HG03039 (cell line): ENCODE measurements around the gene SYNPO2.
A peak's percentile ranks its signal among the peaks of the same experiment; 100 is the strongest.

Experiments
- ATAC-seq: cut with Tn5 transposase; IDR thresholded peaks from one replicate; pipeline ENCODE4 v1.9.1; 2021; ENCODE audit warnings: mild to moderate bottlenecking, moderate library complexity; ENCODE audit not compliant: unreplicated experiment

The SYNPO2 gene, protein sequence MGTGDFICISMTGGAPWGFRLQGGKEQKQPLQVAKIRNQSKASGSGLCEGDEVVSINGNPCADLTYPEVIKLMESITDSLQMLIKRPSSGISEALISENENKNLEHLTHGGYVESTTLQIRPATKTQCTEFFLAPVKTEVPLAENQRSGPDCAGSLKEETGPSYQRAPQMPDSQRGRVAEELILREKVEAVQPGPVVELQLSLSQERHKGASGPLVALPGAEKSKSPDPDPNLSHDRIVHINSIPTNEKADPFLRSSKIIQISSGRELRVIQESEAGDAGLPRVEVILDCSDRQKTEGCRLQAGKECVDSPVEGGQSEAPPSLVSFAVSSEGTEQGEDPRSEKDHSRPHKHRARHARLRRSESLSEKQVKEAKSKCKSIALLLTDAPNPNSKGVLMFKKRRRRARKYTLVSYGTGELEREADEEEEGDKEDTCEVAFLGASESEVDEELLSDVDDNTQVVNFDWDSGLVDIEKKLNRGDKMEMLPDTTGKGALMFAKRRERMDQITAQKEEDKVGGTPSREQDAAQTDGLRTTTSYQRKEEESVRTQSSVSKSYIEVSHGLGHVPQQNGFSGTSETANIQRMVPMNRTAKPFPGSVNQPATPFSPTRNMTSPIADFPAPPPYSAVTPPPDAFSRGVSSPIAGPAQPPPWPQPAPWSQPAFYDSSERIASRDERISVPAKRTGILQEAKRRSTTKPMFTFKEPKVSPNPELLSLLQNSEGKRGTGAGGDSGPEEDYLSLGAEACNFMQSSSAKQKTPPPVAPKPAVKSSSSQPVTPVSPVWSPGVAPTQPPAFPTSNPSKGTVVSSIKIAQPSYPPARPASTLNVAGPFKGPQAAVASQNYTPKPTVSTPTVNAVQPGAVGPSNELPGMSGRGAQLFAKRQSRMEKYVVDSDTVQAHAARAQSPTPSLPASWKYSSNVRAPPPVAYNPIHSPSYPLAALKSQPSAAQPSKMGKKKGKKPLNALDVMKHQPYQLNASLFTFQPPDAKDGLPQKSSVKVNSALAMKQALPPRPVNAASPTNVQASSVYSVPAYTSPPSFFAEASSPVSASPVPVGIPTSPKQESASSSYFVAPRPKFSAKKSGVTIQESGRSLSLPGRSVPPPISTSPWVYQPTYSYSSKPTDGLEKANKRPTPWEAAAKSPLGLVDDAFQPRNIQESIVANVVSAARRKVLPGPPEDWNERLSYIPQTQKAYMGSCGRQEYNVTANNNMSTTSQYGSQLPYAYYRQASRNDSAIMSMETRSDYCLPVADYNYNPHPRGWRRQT

DNA sequence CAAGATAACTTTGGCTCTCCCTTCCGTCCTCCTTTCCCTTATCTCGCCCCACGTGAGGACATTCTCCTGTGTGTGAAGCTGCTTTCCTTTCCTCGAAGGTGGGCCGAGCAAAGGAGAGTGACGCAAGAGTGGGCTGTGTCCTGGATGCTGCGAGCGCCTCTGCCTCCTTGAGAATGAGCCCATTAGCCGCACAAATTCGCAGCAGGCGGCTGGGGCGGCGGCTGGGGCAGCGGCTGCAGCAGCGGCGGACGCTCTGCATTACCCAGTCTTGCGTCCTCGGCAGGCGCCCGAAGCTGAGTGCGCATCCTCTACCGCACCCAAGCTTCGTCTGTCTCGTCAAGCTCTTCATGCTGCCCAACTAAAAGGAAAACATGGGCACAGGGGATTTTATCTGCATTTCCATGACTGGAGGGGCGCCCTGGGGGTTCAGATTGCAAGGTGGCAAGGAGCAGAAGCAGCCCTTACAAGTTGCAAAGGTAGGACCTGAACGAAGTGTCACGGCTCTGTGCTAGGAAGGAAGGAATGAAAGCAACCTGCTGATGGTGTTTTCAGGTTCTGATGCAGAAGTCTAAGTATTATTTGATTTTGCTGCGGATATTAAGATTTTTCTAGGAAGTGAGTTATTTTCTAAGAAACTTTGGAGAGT lies at the start of gene SYNPO2:
TSS of gene SYNPO2 (plus strand) at position 189 of the 646 bp plus-strand sequence. CDS start at position 372, 183 bp downstream.
- peak; percentile 84 for ATAC-seq

DNA sequence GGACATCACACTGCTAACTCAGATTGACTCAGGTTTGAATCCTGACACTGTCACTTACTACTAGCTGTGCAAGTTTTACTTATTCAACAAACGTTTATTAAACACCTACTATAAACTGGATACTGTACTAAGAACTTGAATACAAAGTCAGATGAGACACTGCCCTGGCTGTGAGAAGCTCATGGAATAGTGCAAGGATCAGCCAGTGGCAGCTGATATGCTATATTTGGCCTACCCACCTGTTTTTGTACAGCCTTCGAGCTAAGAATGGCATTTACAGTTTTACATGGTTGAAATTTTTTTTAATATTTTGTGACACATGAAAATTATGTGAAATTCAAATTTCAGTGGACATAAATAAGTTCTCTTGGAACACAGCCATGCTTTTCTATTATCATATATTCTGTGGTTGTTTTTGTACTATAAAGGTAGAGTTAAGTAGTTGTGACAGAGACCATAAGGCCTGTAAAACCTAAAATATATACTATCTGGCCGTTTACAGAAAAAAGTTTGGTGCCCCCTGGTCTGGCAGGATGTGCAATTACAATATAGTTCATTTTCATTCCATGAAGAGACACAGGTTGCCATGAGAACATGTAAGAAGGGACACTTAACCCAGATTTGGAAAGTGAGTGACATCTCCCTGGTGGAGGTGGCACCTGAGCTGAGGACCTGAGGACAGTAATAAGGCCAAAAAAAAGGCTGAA lies 49.3 kb upstream of the SYNPO2 start:
- ATAC-seq = no peak

DNA sequence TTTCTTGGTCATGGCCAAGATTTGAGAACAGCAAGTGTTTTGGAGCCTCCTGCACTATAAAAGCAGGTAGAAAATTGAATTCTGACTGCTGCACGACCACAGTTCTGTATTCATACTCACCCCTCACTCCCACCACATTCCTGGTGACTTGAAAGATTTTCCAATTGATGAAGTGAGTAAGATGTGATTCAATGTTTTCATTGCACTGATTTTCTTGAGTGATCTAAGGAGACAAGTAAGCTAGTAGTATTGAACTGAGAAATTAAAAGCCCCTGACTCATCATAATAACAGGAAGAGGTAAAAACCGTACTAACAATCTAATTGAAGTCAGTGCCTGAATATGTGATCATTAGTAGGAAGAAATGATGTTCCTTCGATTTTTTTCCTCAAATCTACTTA lies 46.6 kb upstream of the SYNPO2 start:
- ATAC-seq = no peak

DNA sequence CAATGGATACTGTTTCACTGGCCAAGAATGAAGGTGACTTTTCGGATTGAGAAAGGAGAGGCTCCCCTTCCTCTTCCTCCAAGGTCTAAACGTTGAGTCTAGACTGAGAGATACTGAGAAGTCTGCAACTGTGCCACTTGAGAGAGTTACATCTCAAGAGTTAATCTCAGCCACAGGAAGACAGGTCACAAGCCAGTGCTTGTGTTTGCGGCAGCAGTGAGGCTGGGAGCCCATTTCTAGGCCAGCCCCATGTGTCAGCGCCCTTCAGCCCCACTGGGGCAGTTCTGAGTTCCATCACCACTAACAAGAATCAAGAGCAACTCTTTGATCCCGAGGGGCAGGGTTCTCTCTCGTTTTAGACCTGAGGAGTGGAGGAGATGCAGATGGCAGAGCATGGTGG lies 45.4 kb upstream of the SYNPO2 start:
- ATAC-seq = no peak

DNA sequence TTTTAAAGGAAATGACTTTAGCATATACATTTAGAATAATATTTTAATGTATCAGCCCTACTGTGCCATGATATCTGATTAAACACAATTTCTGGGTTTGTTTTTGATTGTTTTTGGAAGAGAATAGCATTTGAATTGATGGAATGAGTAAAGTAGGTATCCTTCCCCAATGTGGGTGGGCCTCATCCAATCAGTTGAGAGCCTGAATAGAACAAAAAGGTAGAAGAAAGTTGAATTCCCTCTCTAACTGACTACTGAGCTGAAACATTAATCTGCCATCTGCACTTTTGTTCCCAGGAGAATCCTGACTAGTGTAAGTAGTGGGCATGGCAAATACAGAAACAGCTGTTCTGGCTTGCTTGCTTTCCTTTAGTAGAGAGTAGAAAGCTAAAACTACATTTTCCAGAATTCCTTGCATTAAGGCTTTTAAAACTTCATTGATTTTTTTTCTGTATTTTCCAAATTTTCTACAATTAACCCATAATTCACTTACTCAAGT lies 43.1 kb upstream of the SYNPO2 start:
- ATAC-seq = no peak

DNA sequence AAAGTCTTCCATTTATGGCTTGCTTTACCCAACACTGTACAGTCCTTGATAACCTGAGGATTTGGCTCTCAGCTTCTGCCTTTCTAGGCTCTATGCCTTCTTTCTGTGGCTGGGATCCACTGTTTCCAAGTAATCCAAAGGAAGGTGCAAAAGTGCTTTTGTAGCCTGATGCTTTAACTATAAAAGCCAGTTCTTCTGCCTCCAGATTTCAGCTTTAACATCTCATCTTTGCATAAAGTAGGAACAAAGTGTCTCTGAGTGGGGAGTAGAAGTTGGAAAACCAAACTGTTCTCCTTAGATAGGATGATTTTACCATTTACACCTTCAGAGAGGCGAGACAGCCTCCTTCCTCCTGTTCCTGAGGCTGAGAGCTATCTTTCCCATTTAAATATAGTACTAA lies 41.7 kb upstream of the SYNPO2 start:
- no peak for ATAC-seq

DNA sequence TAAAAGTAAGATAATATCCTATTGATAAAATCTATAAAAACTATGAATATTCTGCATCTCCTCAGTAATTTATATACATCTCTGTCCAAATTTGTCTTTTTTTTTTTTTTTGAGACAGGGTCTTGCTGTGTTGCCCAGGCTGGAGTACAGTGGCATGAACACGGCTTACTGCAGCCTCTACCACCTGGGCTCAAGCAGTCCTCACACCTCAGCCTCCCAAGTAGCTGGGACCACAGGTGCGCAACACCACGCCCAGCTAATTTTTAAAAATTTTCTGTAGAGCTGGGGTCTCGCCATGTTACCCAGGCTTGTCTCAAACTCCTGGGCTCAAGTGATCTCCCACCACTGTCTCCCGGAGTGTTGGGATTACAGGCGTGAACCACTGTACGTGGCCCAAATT lies 40.4 kb upstream of the SYNPO2 start:
- ATAC-seq = no peak

DNA sequence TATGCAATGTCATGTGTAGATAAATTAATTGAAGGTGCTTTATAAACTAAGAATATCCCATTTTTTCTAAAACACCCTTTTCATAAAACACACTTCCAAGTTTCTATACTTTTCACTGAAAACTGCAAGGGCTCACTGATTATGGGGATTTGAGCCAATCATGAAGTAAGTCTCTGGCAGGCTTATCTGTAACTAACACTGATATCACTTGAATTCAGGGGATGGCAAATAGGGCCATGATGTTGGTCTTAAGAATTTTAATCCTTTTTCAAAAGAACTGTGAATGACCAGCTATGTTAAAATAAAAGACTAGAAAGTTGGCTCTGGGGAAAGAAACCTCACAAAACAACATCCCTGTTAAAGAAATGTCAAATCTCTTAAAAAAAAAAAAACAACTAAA lies 39.8 kb upstream of the SYNPO2 start:
- no peak for ATAC-seq

DNA sequence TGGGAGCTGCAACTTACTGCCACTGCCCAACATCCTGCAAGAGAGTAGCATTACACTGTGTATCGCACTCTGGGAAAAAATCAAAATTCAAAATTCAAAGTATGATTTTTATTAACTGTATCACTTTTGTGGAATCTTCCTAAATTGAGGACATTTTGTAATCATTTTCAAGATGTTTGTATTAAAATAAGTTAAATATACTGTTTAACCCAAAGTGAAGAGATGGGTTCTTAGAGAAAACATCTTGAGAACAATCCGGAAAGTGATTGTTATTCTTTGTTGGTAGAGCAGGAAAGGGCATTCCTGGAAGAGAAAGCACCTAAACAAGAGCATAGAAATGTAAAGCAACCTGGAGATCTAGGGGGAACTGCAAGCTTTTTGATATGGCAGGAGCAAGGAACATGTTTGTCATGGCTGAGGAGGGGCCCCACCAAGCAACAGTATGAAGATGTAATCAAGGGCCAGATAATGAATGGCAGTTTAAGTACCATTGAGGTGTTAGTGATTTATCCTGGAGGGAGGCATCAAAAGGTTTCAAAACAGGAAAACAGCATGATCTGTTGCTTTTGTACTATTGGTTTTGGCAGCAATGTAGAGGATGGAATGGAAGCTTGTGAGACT lies 38.7 kb upstream of the SYNPO2 start:
- peak; percentile 19 for ATAC-seq

DNA sequence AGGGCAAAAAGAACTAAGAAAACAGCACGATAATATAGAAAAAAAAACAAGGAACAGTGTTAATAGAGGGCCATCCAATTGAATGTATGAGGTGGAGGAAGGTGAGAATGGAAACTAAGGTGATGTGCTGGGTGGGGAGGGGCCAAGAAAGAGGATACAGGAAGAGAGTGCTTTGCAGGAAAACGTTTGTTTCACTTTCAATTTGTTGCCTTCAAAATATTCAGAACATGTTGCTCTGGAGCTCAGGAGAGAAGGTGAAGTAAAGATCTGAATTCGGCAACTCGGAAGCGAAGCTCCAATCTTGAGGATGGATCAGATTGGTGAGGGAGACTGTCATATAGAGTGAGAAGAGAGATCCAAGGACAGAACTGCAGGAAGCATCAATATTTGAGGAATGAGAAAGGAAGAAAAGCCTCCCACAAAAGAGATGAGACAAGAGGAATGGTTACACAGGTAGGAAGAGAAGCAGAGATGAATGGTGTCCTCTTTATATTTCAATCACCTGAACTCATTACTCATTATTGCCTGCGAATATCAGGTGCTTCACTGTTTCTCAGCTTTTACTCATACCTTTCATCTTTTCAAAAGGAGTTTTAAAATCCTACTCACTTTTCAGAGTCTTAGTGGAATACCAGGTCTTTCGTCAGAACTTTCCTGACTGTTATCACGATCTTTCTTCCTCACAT lies 38.0 kb upstream of the SYNPO2 start:
- ATAC-seq = peak; percentile 92

DNA sequence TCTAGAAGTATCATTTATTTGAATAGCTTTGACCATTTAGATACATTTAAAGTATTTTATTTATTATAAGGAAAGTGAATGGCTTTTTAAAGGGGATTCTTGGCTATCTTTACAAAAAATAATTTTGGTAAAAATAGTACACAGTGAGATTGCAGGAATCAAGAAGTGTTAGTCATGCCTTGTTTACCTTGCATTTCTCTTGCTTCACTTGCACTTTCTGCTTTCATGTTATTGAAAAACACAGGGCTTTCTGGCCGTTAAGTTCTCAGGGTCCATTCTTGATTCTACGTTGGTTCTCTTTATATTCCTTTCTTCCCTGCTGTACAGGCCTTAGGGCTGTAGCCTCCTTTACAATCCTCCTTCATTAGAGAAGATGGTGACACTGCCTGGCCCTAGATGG lies 30.9 kb upstream of the SYNPO2 start:
- ATAC-seq = no peak

DNA sequence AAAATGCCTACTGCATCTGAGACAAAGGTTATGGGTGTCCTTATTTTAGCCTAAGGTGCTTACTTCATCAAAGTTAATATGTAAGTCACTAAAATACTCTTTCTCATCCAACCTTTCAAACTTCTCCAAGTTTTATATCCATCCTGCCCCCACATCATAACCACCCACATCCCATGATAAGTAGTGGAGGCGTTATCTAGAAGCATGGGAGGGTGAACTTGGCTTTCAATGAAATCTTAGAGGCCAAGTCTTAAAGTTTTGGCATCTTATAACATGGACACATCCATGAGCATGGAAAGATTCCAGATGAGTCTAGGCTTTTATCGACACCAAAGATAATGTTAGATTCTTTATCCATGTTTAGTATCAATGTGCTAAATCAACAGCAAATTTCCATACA lies 29.9 kb upstream of the SYNPO2 start:
- no peak for ATAC-seq

DNA sequence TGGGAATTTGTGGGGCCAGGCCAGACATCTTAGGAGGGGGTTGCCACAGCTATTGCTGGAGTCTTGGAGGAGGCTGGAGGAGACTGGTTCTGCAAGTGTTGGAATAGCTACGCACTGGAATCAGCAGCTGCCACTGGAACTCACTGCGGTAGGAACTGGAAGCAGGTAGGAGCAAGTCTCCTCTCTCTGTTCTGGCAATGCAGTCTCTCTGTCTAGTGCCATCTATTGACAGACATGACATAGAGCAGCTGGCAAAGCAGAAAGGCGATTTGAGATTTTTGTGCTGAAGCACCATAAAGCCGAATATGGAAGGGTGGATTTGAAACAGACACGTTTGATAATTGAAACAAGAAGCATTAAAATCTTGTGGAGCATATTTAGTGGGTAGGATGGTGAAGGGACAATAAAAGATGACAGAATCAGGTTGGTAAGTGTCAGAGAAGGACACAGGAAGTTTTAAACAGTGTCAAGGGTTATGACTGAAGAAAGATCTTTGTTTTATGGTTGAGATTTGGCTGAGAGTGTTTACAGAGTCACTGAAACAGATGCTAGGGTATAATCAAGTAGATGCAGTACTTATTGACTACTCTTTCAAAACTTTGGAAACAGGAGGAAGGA lies 23.5 kb upstream of the SYNPO2 start:
- ATAC-seq = peak; percentile 72

DNA sequence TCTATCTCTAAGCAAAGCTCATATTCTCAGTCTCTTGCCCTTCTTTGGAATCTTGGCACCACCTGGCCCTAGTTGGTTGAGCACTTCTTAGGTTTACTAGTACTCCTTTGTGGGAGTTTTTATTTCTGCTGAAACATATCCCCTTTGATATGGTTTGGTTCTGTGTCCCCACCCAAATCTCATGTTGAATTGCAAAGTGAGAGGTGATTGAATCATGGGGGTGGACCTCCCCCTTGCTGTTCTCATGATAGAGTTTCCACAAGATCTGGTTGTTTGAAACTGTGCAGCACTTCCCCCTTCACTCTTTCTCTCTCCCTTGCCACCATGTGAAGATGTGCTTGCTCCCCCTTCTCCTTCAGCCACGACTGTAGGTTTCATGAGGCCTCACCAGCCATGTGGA lies 22.2 kb upstream of the SYNPO2 start:
- no peak for ATAC-seq

DNA sequence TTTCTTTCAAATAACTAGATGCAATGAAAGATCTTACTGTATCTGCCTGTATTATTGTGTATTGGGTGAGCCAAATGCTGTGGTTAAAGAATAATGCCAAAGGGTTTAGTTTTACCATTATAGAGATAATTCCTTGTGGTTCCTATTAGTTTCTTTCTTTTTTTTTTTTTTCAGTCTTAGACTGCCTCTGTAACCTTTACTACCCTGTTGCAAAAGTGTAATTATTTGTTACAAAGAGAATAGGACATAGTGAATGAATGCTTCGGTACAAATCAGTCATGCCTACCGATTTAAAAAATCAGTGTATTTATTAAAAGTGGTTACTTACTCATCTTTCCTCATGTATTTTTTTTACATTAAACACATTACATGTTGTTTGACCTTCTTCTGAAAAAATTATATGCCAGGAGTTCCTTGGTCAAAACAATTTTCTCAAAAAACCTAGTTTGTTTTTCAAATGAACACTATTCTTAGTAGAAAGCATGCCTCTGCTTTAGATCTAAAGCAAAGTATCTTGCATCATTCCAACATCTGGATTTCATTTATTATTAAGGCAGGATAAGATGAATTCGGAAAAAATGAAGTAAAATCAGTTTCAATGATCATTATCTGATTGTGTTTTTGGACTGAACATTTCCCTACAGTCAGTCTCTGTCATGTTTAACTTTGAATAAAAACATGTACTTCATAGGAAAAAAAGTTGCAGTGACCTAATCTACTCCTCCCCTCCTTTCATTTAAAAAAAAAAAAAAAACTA lies 21.2 kb upstream of the SYNPO2 start:
- ATAC-seq = no peak

DNA sequence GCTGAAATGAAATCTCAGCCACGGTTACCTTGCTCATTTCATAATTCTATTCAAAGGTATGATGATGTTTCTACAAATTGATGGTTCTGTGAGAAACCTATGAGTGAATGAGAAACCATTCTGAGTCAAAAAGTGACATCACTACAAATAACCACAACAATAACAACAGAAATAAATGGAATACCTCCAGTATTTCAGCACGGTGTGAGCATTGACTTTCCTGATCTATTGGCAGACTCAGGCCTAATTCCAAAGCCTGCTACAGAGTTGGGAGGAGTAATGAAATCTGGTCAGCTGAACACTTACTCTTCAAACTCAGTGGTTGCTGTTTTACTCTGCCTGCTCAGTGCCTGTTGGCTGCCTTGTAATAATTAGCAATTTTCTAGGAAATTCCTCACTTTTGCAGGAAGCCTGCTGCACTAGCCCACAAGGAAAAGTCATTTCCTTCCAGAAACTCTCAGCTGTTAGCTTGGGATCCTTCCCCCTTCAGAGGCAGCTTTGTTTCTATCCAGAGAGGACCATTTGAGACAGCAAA lies 18.8 kb upstream of the SYNPO2 start:
- ATAC-seq = no peak

DNA sequence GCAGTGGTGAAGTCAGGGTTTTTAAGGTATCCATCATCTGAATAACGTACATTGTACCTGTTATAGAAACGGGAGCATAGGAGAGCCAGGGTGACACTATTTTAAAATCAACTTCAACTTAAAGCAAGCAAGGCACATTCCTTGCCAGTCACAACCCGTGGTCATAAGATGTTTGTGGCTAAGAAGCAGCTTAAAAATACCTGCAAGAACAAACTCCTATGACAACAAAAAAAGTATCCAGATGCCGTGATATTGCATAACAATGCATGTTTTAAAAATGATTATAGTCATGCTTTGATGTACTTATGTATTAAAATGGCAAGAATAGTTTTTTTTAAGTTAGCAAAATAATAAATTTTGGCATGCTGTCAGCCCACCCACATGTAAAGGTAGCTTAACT lies 16.5 kb upstream of the SYNPO2 start:
- ATAC-seq = no peak

DNA sequence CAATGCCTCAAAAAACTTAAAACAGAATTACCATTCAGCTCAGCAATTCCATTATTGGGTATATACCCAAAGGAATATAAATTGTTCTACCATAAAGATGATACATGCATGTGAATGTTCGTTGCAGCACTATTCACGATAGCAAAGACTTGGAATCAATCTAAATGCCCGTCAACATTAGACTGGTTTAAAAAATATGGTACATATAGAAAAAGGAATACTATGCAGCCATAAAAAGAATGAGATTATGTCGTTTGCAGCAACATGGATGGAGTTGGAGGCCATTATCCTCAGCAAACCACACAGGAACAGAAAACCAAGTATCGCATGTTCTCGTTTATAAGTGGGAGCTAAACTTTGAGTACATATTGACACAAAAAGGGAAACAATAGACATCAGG lies 10.9 kb upstream of the SYNPO2 start:
- ATAC-seq = no peak
